HG02852 (cell line): Measurements from ENCODE around the gene SECISBP2L.

ENCODE experiments used
- ATAC-seq: cut with Tn5 transposase; IDR thresholded peaks from one replicate; pipeline ENCODE4 v1.9.1; 2021; ENCODE audit warnings: mild to moderate bottlenecking, moderate library complexity; ENCODE audit not compliant: unreplicated experiment

The SECISBP2L gene

DNA sequence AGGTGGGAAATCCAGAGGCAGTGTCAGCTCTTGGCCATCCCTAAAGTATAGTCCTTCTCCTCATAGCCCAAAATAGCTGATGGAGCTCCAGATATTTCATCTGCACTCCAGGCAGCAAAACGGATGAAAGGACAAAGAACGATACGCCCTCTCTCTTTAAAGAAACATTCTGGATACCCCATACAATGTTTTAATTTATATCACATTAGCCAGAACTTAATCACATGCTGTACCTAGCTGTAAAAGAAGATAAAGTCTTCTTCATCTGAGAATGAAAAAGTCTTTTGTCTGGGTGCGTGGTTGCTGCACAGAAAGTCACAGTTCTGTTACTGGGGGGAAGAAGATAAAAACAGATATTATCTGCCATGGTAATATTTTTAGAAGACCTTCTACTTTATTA lies 78.2 kb downstream of the SECISBP2L start:
- no peak for ATAC-seq

DNA sequence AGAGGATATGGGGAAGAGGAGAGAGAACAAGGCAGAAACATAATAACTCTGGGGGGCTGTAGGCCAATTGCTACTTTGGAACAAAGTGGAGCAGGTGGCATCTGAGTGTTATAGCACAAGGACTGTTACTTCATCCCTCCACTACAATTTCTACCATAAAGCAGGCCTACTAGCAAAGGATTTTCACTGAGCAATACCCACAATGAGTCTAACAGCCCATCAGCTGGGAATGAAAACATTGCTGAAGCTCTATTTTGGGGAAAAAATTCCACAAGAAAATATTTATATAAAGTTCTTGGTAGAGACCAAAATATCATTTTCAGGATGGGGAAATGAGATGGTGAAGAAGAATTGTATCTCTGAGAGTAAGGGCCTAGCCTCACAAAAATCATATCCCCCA lies 78.9 kb downstream of the SECISBP2L start:
- no peak for ATAC-seq

DNA sequence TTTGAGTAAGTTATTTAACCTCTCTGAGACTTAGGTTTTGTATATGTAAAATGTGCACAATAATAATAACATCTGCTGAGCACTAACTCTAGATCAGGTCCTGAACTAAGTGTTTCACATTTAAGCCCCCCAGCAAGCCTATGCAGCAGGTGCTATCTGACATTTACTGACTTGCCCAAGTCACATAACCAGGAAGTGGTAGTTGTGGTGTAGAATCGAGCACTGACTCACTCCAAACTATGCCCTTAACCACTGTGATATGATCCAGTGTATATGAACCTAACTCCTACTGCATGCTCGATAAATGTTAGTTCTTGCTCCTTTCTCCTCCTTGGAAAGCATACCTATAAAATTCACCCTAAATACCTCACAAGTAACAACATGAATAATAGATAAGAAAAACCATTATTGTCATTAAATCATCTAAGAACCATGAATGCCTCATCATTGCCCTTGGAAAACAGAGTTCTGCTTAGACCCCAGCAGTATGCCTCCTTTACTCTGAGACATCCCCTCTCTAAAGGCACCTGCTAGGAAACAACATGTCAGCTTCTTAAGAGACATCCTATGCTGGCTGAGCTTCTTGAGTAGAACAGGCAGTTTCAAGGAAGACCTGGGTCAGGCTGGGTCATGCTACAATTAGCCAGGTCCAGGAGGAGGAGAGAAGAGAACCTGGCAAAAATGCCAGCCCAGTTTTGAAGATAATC lies 79.5 kb downstream of the SECISBP2L start:
- peak; percentile 77 for ATAC-seq

DNA sequence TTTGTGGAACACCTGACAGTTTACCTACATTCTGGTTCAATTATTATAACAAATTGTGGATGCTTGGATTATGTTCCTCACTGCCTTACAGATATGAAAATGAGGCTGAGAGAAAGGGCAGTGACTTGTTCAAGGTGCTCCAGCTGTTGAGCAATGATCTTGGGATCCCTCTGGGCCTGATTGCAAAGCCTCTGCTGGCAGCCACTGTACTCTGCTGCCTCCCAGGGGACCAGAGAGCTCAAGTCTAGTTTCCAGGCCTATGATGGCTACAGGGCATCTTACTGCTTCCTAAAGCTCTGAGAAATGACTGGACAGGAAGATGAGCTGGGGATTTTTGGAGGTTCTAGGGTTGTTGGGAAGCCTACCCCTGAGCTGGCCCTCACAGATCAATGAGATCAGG lies 80.3 kb downstream of the SECISBP2L start:
- ATAC-seq, result peak; percentile 42

GRCh38 chr15:48964898-48965297 lies 81.3 kb downstream of the SECISBP2L start:
- no peak for ATAC-seq

GRCh38 chr15:48963524-48964113 lies 82.6 kb downstream of the SECISBP2L start, which contains the start of gene SHC4:
Gene SHC4, minus strand, starts transcription at chr15:48963919. Its CDS starts 904 bp downstream, at chr15:48963015.
- ATAC-seq, result no peak

- no peak for ATAC-seq
Measured at GRCh38 chr15:48962662-48963523, 83.4 kb downstream of the SECISBP2L start.

- ATAC-seq, result no peak
Measured at GRCh38 chr15:48955967-48956366, 90.3 kb downstream of the SECISBP2L start.

GRCh38 chr15:48955370-48955769 lies 90.9 kb downstream of the SECISBP2L start:
- ATAC-seq, result no peak

GRCh38 chr15:48954538-48954937 lies 91.7 kb downstream of the SECISBP2L start:
- no peak for ATAC-seq

DNA sequence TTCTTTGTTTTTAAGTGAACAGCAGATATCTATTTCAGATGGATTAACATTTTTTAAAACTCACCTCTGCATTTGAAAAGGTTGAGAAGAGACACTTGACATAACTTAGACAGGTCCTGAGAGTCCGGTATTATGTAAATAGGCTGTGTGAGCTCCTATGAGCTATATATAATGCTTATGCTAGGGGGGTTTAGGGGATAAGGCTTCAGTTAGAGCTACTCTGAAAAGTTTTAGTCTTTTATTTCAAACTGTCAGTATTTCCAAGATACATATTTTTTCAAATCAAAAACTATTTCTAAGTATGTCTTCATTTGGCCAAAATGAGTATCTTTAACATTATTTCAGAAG lies 99.4 kb downstream of the SECISBP2L start:
- ATAC-seq, result no peak

DNA sequence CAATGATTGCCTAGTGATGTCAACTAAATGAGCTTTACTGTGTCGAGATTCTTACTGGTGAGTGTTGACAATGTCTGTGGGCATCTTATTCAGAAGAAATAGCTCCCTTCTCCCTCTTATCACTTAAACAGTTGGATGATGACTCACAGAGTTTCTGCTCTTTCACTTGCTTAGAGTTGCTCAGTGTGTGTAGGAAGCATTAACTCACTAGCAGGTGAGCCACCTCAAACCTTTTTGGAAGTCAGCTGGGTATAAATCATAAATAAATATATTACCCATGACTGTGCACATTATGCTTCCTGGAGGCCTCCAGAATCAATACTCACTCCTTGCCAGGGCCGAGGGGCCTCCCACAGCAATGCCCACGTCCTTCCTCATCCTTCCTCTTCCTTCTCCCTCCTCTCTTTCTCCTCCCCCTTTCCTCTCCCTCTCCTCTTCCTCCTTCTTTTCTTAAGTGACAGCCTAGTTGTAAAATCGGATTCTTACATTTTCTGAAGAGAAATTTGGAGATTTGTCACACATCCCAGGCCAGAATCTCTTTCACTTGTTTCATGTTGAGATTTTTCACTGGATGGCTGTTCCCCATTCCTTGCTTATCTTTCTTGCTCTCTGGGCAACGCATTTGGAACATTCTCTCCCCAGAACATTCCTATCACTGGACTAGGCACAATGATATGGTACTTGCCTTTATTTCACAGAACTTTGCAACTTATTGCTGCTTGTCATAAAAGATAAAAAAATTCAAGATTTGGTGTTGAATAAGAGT lies 100.0 kb downstream of the SECISBP2L start:
- ATAC-seq, result no peak

DNA sequence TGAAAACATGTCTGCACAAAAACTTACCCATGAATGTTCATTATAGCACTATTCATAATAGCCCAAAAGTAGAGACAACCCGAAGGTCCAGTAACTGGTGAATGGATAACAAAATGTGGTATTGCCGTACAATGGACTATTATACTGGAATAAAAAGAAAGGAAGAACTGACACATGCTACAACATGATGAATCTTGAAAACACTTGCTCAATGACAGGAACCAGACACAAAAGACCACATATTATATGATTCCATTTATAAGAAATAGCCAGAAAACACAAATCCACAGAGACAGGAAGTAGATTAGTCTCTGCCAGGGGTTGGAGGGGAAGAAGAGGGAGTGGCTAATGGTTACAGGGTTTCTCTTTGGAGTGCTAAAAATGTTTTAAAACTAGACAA lies 100.9 kb downstream of the SECISBP2L start:
- ATAC-seq, result no peak

DNA sequence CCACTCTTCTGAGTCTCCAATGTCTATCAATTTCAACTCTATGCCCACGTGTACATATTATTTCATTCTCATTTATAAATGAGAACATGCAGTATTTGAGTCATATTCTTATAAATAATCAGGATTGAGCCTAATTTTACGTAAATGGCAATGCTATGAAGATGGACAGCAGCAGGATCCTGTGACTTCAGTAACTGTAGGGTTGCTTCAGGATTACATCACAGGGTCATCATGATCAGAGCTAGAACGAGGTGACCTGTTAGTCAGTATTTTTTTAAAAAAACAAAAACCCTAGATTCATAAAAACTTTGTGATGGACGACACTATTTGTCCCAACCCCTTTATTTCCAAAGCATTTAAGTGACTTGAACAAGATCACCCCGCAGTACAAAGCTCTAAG lies 104.3 kb downstream of the SECISBP2L start:
- no peak for ATAC-seq

DNA sequence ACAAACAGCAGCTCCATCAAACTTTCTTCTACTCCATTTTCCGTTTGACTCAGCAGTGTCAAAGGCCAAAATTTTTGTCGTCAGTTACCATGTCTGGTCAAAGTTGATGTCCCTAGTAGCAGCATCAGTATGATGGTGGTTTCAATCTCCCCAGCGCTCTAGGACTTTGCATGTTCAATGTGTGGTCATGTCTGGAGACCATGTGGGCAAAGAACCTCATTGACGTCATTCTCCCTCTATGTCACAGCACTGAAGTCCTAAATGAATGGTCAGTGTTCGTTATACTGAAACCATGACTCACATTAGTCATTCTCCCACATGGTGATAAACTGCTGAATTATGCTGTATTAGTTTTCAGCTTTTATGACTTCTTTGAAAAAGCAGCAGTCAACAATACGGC lies 105.7 kb downstream of the SECISBP2L start:
- peak; percentile 83 for ATAC-seq

GRCh38 chr15:48939648-48940047 lies 106.6 kb downstream of the SECISBP2L start:
- ATAC-seq, result no peak
